ENCODE measurements around the gene ATP2A3.

The ATP2A3 gene

GRCh38 chr17:3890082-3890877, 74.0 kb downstream of the ATP2A3 start:
- DNase-seq (ENCODE audit: low read depth) = no peak

GRCh38 chr17:3889325-3890012, 74.8 kb downstream of the ATP2A3 start:
- DNase-seq (ENCODE audit: low read depth) = no peak

DNA sequence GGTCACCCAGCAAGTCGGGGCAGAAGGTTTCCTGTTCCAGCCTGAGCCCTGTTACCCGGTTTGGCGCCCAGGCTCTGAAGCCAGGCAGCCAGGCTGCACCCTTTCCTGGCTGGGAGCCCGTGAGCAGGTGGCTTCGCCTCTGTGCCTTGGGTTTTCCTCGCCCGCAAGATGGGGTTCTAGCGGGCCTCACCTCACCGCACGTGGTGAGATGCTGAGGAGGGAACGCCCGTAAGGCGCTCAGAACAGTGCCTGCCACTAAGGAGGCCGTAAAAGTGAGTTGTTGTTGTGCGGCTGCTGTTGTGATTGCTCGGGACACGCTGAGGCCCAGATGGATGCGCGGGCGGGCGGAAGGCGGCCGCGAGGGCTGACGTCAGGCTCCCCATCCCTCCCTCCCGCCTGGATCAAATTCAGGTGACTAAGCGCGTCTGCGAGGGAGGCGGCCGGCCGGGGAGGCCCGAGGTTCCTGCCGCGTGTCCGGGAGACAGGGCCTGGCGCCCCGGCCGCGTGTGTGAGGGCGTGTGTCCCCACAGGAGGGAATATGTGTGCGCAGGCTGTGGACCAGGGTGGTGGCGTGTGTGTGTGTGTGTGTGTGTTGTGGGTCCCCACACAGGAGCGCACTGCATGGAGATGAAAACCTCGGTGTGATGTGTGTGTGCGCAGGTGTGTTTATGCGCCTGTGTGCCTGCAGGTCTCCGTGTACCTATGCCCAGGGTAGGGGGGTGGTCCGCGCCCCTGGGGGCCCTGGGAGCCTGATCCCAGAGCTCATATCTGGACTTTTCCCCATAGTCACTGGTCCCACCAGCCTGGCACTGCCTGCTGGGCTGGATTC, 75.7 kb downstream of the ATP2A3 start:
- DNase-seq (ENCODE audit: low read depth) = no peak

DNA sequence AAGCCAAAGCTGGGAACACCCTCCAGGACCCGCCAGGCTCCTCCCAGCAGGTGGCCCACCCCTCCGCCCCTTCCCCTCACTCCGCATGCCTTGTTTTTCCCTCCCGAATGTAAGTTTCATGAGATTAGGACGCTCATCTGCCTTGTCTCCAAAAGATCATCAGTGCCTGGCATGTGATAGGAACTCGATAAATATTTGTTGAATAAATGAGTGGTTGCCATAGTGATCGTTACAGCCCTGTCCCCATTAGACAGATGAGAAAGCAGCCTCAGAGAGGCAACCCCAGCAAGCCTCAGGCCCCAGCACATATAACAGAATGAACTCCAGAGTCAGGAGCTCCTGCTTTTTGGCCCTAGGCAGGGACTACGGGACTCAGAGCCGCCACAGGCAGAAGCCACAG, 76.4 kb downstream of the ATP2A3 start:
- no peak for DNase-seq (ENCODE audit: low read depth)

- DNase-seq (ENCODE audit: low read depth) = no peak
Measured at GRCh38 chr17:3887394-3887793, 76.8 kb downstream of the ATP2A3 start.

DNA sequence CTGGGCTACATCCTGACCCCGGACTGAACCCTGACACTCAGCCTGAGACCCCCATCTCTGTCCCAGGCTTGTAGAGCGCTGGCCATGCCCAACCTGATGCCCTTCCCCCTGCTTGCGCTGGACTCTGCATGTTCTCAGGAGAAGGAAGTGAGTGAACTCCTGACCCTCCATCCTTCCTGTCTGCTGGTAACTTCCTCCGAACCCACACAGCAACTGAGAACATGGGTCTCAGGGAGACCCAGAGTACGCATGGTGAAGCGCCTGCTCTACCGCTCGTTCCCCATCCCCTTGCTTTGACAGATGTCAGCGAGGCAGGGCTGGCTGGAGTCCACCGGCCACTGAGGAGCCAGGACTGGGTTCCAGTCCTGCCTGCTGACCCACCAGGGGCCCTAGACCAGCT, 77.5 kb downstream of the ATP2A3 start:
- DNase-seq (ENCODE audit: low read depth) = no peak

DNA sequence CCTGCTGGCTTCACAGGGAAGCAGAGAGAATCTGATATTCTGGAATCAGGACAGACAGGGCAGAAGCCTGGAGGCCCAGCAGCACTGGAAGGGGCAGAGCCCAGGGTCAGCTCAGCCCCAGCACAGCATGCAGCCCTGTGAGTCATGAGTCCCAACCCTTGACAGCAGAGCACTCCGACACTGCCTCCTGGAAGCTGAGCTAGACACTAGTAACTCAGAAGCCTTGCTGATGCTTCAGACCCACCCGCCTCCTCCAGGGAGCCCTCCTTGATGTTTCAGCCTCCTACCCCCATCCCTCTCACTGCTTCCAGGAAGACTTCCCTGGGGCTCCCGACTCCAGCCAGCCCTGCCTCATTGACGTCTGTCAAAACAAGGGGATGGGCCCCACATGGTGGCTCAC, 78.3 kb downstream of the ATP2A3 start:
- no peak for DNase-seq (ENCODE audit: low read depth)

- no peak for DNase-seq (ENCODE audit: low read depth)
Measured at GRCh38 chr17:3885271-3885670, 79.0 kb downstream of the ATP2A3 start.

DNA sequence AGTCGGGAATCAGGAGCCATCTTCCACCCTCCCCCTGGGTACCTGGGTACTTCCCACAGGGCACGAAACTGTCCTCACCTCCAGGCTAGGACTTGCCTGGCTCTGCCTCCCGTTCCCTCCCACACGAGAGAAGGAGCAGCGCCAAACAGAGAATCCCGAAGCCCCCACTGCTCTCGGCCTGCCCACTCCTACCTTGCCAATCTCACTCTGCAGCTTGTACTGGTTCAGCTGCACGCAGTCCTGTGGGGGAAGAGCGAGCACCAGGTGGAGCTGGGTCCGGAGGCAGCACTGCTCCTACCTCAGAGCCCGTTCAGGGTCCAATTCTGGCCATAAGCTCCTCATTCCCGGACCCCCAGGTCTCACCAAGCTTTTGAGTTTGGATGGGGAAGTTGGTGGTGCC, 80.0 kb downstream of the ATP2A3 start:
- no peak for DNase-seq (ENCODE audit: low read depth)

GRCh38 chr17:3882276-3882675, 82.0 kb downstream of the ATP2A3 start:
- no peak for DNase-seq (ENCODE audit: low read depth)

GRCh38 chr17:3880983-3881382, 83.3 kb downstream of the ATP2A3 start:
- no peak for DNase-seq (ENCODE audit: low read depth)

DNA sequence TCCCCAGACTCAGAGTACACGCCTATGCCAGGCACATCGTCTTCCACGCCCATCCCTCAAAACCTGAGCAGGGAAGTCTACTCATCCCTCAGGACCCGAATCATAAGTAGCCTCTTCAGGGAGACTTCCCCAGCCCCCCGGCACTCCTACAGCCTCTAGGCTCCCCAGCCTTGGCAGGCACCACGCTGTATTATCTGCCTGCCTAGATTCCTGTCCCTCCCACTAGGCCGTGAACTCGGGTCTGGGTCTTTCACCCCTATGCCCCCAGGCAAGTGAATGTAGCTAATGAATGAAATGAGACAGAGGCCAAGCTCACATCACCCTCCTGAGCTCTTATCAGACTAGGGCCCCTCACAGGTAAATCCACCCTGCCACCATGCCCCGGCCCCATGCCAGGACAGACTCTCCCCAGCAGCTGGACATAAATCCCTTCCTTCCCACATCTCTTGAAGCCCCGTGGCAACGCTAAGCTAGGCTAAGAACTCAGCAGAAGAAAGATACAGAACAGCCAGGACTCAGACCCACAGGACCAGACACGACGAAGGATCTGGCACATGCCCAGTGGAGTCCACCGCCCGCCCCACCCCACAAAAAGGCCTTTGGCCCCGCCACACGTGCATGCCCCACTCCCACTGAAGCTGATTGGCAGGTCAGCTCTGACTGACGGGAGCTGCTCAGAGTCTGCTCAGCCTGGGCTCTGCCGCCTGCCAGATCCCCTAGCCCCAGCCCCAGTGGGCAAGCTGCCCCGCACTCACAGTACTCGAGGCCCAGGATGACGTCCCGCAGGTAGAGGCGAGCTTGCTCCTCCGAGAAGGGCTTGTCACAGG, 84.4 kb downstream of the ATP2A3 start:
- DNase-seq (ENCODE audit: low read depth) = no peak

GRCh38 chr17:3879186-3879585, 85.1 kb downstream of the ATP2A3 start:
- no peak for DNase-seq (ENCODE audit: low read depth)

GRCh38 chr17:3877220-3877619, 87.0 kb downstream of the ATP2A3 start:
- DNase-seq (ENCODE audit: low read depth) = no peak

DNA sequence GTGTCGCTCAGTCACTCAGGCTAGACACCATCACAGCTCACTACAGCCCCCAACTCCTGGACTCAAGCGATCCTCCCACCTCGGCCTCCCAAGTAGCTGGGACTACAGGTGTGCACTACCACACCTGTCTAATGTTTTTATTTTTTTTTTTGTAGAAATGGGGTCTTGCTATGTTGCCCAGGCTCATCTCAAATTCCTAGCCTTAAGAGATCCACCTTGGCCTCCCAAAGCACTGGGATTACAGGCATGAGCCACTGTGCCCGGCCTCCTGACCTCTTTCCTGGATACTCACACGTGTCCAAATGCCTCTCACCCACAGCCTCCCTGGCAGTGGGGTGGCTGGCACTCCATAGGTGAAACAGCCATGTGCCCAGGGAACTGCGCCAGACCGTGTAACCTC, 88.9 kb downstream of the ATP2A3 start:
- DNase-seq (ENCODE audit: low read depth) = no peak

All from stimulated activated CD8-positive, alpha-beta memory T cell treated with anti-CD3 and anti-CD28 coated beads, Interleukin-12 subunit alpha, Interleukin-12 subunit beta, amount 100 ng/mL, for 4 hours (primary cell).